Trophoblast cell (in vitro differentiated cells and primary cell): ENCODE measurements around the gene UBA1.

ENCODE experiments used
- DNase-seq, 2 donors: peaks; one replicate each; pipeline ENCODE4 v3.0.0-alpha.2; 2016
- H2AFZ ChIP-seq: 2 replicates; pipeline ENCODE4 v1.6.1; 2013; ENCODE audit warnings: low read length, moderate library complexity, mild to moderate bottlenecking; ENCODE audit not compliant: insufficient read depth, poor library complexity
- H2AK5ac ChIP-seq: 2 replicates; pipeline ENCODE4 v1.6.1; 2013; ENCODE audit warnings: mild to moderate bottlenecking, low read length
- H2BK120ac ChIP-seq: 2 replicates; pipeline ENCODE4 v1.6.1; 2013; ENCODE audit warnings: low read length, mild to moderate bottlenecking, moderate library complexity; ENCODE audit not compliant: insufficient read depth, poor library complexity
- H2BK12ac ChIP-seq: 2 replicates; pipeline ENCODE4 v1.6.1; 2013; ENCODE audit warnings: mild to moderate bottlenecking, low read length, moderate library complexity
- H2BK5ac ChIP-seq: 2 replicates; pipeline ENCODE4 v1.6.1; 2013; ENCODE audit warnings: low read length, low read depth, moderate library complexity, mild to moderate bottlenecking; ENCODE audit not compliant: poor library complexity
- H3K14ac ChIP-seq: 2 replicates; pipeline ENCODE4 v1.6.1; 2013; ENCODE audit warnings: mild to moderate bottlenecking, low read length
- H3K18ac ChIP-seq: 2 replicates; pipeline ENCODE4 v1.6.1; 2013; ENCODE audit warnings: mild to moderate bottlenecking, low read length
- H3K23ac ChIP-seq: 2 replicates; pipeline ENCODE4 v1.6.1; 2013; ENCODE audit warnings: low read length
- H3K27ac ChIP-seq: 2 replicates; pipeline ENCODE4 v1.5.1; 2013; ENCODE audit warnings: low read depth, mild to moderate bottlenecking, inconsistent platforms, low read length, moderate library complexity
- H3K27me3 ChIP-seq: 2 replicates; pipeline ENCODE4 v1.6.1; 2013; ENCODE audit warnings: inconsistent platforms, mild to moderate bottlenecking, low read length, moderate library complexity; ENCODE audit not compliant: insufficient read depth
- H3K36me3 ChIP-seq, 2 experiments: 1 replicate in 1 of 2; 2 replicates in 1 of 2; pipeline ENCODE4 v1.6.1; 2013; ENCODE audit warnings: low read length in 2 of 2, mild to moderate bottlenecking in 2 of 2, moderate library complexity in 1 of 2; ENCODE audit not compliant: insufficient read depth in 2 of 2, control insufficient read depth in 1 of 2
- H3K4ac ChIP-seq: 2 replicates; pipeline ENCODE4 v1.6.1; 2013; ENCODE audit warnings: low read depth, mild to moderate bottlenecking, low read length, moderate library complexity
- H3K4me1 ChIP-seq, 2 experiments: 1 replicate in 1 of 2; 2 replicates in 1 of 2; pipeline ENCODE4 v1.6.1; 2013; ENCODE audit warnings: low read length in 2 of 2, mild to moderate bottlenecking in 2 of 2, moderate library complexity in 1 of 2; ENCODE audit not compliant: insufficient read depth in 2 of 2, control insufficient read depth in 1 of 2
- H3K4me2 ChIP-seq: 2 replicates; pipeline ENCODE4 v1.6.1; 2013; ENCODE audit warnings: inconsistent platforms, mild to moderate bottlenecking, low read length, moderate library complexity
- H3K4me3 ChIP-seq: 2 replicates; pipeline ENCODE4 v1.5.1; 2013; ENCODE audit warnings: mild to moderate bottlenecking, low read depth, low read length, inconsistent platforms
- H3K79me1 ChIP-seq: one replicate; pipeline ENCODE4 v1.6.1; 2013; ENCODE audit warnings: low read length
- H3K79me2 ChIP-seq: 2 replicates; pipeline ENCODE4 v1.6.1; 2013; ENCODE audit warnings: low read length, mild to moderate bottlenecking; ENCODE audit not compliant: control insufficient read depth, insufficient read depth, poor library complexity
- H3K9ac ChIP-seq: 2 replicates; pipeline ENCODE4 v1.6.1; 2013; ENCODE audit warnings: mild to moderate bottlenecking, low read length
- H3K9me3 ChIP-seq: 2 replicates; pipeline ENCODE4 v1.6.1; 2013; ENCODE audit warnings: low read depth, mild to moderate bottlenecking, control low read depth, inconsistent platforms, low read length; ENCODE audit not compliant: insufficient read depth
- H4K12ac ChIP-seq: 2 replicates; pipeline ENCODE4 v1.6.1; 2013; ENCODE audit warnings: low read depth, mild to moderate bottlenecking, low read length, moderate library complexity
- H4K8ac ChIP-seq: 2 replicates; pipeline ENCODE4 v1.6.1; 2013; ENCODE audit warnings: low read depth, mild to moderate bottlenecking, low read length, moderate library complexity
- H4K91ac ChIP-seq: one replicate; pipeline ENCODE4 v1.6.1; 2013; ENCODE audit warnings: low read depth, mild to moderate bottlenecking, low read length, moderate library complexity
- WGBS: extraction: QIAGEN DNeasy Blood & Tissue Kit; methylation state at CpG from one replicate; pipeline ENCODE4 v1.1.7; 2013; ENCODE audit warnings: missing lambda C conversion rate; ENCODE audit not compliant: insufficient read length, insufficient coverage; ENCODE audit errors: extremely low coverage; 5-methylcytosine and 5-hydroxymethylcytosine counted together

The UBA1 gene

GRCh38 chrX:47234583-47234982, 41.0 kb downstream of the UBA1 start:
- no peak overlapping the region for H4K8ac ChIP-seq
- DNase-seq, result no peak
- no peak overlapping the region for H3K14ac ChIP-seq
- H3K18ac ChIP-seq, result no peak overlapping the region
- H2AFZ ChIP-seq, result no peak overlapping the region
- H3K4me3 ChIP-seq, result no peak overlapping the region
- no CpG with 5 or more reads among the region's 3 CpGs for WGBS
- H3K4me2 ChIP-seq, result no peak overlapping the region
- H3K9me3 ChIP-seq, result no peaks in the 10 kb centered on the region
- peaks cover 0 to 5% of the 10 kb centered on the region in 2 experiments for H3K4me1 ChIP-seq
- no peak overlapping the region for H2BK120ac ChIP-seq
- H2AK5ac ChIP-seq, result no peak overlapping the region
- H2BK5ac ChIP-seq, result no peak overlapping the region
- H3K23ac ChIP-seq, result no peak overlapping the region
- H3K79me1 ChIP-seq, result peaks cover 8% of the 10 kb centered on the region
- H3K9ac ChIP-seq, result no peak overlapping the region
- no peak overlapping the region for H3K27ac ChIP-seq
- no peak overlapping the region for H4K91ac ChIP-seq
- peaks cover 5% of the 10 kb centered on the region for H3K79me2 ChIP-seq
- H2BK12ac ChIP-seq, result no peak overlapping the region
- H3K27me3 ChIP-seq, result no peaks in the 10 kb centered on the region
- no peak overlapping the region for H4K12ac ChIP-seq
- no peak overlapping the region for H3K4ac ChIP-seq
- peaks cover under 1 to 4% of the 10 kb centered on the region in 2 experiments for H3K36me3 ChIP-seq

- peaks cover 5% of the 10 kb centered on the region for H3K79me2 ChIP-seq
- no peak overlapping the region for H2BK5ac ChIP-seq
- no peak overlapping the region for H2BK12ac ChIP-seq
- H2BK120ac ChIP-seq, result no peak overlapping the region
- no peaks in the 10 kb centered on the region for H3K9me3 ChIP-seq
- no peak overlapping the region for H4K8ac ChIP-seq
- H3K27ac ChIP-seq, result no peak overlapping the region
- H3K79me1 ChIP-seq, result peaks cover 8% of the 10 kb centered on the region
- H3K4me1 ChIP-seq, result peaks cover 0 to 5% of the 10 kb centered on the region in 2 experiments
- H2AFZ ChIP-seq, result no peak overlapping the region
- H4K91ac ChIP-seq, result no peak overlapping the region
- no peak overlapping the region for H3K14ac ChIP-seq
- H4K12ac ChIP-seq, result no peak overlapping the region
- no peak for DNase-seq
- no peak overlapping the region for H3K23ac ChIP-seq
- H3K18ac ChIP-seq, result no peak overlapping the region
- no peak overlapping the region for H3K4me2 ChIP-seq
- no peak overlapping the region for H2AK5ac ChIP-seq
- H3K4ac ChIP-seq, result no peak overlapping the region
- H3K27me3 ChIP-seq, result no peaks in the 10 kb centered on the region
- no peak overlapping the region for H3K9ac ChIP-seq
- no peak overlapping the region for H3K4me3 ChIP-seq
- no CpG with 5 or more reads among the region's 4 CpGs for WGBS
- peaks cover 12 to 16% of the 10 kb centered on the region in 2 experiments for H3K36me3 ChIP-seq
Observed at GRCh38 chrX:47235691-47236103, 42.1 kb downstream of the UBA1 start.

- no CpG with 5 or more reads among the region's 8 CpGs for WGBS
- Histone ChIP-seq H2AK5ac (no peak overlapping the region), H2BK5ac (no peak overlapping the region), H3K9me3 (no peaks in the 10 kb centered on the region), H3K36me3 (peaks cover 37 to 43% of the 10 kb centered on the region in 2 experiments), H3K4me3 (no peak overlapping the region), H3K4me2 (no peak overlapping the region), H4K12ac (no peak overlapping the region), H3K9ac (no peak overlapping the region), H3K4me1 (no peaks in the 10 kb centered on the region), H3K4ac (no peak overlapping the region), H3K79me2 (no peaks in the 10 kb centered on the region), H2BK12ac (no peak overlapping the region), H4K91ac (no peak overlapping the region), H2AFZ (no peak overlapping the region), H2BK120ac (no peak overlapping the region), H4K8ac (no peak overlapping the region), H3K27ac (no peak overlapping the region), H3K79me1 (no peaks in the 10 kb centered on the region), H3K23ac (no peak overlapping the region), H3K18ac (no peak overlapping the region), H3K27me3 (no peaks in the 10 kb centered on the region), H3K14ac (no peak overlapping the region)
- no peak for DNase-seq
Observed at GRCh38 chrX:47239199-47239598, 45.6 kb downstream of the UBA1 start.

- Histone ChIP-seq H3K23ac (no peak overlapping the region), H3K9ac (no peak overlapping the region), H3K27ac (no peak overlapping the region), H3K79me1 (no peaks in the 10 kb centered on the region), H3K14ac (no peak overlapping the region), H4K8ac (no peak overlapping the region), H4K12ac (no peak overlapping the region), H3K4me2 (no peak overlapping the region), H3K79me2 (no peaks in the 10 kb centered on the region), H3K9me3 (no peaks in the 10 kb centered on the region), H2BK12ac (no peak overlapping the region), H4K91ac (no peak overlapping the region), H2BK5ac (no peak overlapping the region), H3K18ac (no peak overlapping the region), H2AFZ (no peak overlapping the region), H3K27me3 (no peaks in the 10 kb centered on the region), H2AK5ac (no peak overlapping the region), H3K36me3 (peaks cover 45 to 52% of the 10 kb centered on the region in 2 experiments), H3K4me1 (no peaks in the 10 kb centered on the region), H3K4ac (no peak overlapping the region), H3K4me3 (no peak overlapping the region), H2BK120ac (no peak overlapping the region)
- WGBS, result no CpG with 5 or more reads among the region's 12 CpGs
- no peak for DNase-seq
Observed at GRCh38 chrX:47239898-47240545, 46.4 kb downstream of the UBA1 start.
